EH (cell line): Measurements from ENCODE around the gene GUCY2D.

ENCODE experiments used
- DNase-seq: peaks from one replicate; pipeline ENCODE4 v3.0.0-alpha.2; 2015; ENCODE audit warnings: low read depth

The GUCY2D gene

DNA sequence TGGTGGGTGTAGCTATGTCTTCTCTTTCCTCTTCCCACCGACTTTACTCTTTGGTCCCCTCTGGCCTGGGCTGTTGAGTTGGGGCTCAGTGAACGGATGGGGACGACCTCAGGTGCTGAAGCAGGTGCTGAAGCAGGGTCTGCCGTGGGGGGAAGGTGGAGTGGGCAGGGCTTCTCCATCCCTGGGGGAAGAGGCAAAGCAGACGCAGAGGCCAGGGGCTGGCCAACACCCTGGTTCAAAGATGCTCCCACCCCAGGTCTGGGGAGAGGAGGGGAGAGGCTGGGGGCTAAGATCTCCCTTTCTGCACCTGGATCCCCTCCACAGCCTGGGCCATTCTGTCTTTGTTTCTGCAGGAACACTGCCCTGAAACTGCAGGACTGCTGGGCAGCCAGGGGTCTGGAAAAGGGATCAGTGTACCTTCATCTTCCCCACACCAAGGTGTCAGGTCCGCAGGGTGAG lies 62.2 kb downstream of the GUCY2D start:
- no peak for DNase-seq

DNA sequence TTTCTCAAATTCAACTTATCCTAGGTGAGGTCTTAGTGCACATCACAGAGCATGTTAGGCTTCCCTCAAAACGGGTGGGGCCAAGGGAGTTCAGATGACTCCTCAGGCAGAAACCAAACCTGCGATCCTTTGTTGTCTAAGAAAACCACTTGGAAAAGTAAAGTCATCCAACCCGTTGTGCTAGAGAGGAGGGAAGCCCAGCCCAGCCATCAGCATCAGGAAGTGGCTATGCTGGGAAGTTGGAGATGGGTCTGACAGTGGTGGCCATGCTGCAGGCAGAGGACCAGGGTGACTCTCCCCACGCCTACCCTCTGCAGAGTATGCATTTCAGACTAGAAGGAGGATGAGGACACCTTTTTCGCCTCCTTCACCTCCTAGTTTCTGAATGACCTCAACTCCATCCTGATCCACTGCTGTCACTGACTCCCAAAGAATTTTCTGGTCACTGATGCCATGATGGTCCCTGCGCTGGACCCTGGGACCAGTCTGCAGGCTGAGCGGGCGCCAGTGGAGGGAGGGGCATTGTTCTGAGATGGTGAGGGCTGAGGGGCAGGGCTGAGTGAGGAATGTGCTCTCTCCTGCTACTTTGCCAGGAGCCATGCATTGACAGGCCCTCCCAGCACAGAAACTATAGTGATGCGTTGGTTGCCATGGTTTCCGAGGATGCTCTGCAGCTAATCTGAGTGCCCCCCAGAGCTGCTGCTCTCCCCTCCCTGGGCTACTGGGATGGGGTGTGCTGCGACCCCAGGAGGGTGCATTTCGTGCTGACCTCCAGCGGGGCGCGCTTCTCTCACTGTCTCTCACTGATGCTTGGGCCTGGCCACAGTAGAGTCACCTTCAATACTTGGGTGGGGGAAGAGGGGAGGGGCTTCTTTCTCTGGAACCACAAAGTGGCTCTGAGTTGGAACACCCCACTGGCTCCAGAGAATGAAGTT lies 64.7 kb downstream of the GUCY2D start:
- DNase-seq, result no peak

DNA sequence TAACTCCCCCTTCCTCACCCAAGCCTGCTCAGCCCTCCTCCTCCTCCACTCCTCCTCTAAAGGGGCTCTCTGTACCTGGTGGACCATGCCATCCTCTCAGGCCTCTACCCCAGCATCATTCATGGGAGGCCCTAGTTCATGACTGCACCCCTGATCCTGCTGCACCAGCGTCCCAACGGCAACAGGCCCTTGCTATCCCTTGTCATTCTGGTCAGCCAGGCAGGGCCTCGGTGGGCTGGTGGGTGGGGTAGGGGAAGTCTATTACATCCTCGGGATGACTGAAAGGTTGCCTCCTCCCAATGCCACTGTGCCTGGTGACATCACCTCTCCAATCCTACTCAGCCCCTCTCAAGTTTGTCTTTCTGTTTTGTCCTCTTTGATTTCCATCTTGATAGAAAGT lies 65.4 kb downstream of the GUCY2D start:
- no peak for DNase-seq

DNA sequence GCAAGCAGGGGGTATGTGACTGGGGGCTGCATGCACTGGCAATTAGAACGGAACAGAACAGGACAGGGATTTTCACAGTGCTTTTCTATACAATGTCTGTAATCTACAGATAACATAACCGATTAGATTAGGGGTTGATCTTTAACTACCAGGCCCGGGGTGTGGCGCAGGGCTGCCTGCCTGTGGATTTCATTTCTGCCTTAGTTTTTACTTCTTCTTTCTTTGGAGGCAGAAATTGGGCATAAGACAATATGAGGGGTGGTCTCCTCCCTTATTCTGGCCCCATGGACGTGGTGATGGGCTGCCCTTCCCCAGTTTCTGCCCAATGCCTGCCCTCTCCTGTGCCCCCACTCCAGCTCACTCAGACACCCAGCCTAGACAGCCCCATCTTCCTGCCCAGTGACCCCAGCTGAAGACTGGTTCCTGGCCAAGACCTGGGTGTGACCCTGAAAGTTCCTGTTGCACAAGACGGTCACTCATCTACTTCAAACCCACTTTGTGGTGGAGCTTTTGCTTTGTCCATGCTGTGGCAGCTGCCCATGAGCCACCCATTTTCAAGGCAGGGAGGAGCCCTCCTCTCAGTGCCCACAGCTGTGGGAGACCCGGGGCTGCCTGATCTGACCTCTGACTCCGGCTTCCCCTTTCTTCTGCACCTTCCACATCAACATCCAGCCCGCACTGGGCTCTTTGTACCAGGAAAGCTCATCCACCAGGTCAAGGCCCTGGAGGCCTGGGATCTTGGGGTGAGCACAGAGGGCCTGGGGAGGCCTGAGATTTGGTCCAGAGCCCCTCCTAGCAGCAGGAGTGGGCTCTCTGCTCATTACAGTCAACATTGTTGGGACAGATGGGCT lies 66.5 kb downstream of the GUCY2D start:
- no peak for DNase-seq

DNA sequence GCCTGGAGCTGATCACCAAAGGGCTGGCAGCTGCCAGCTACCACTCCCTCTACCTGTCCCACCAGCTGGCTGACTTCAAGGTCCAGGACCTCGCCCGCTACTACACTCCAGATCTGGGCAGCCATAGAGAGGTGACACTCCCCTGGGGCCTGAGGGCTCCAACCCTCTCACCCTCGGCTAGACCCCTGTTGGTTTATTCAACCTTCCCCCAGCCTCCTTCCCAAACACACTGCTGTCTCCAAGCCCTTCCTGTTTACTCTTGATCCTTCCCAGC lies 67.1 kb downstream of the GUCY2D start:
- no peak for DNase-seq
